Non-pigmented ciliary epithelial cell (primary cell): Measurements from ENCODE around the gene TOGARAM2.
"Not testable (repeated sequence)": the region's sequence is repeated elsewhere in the genome, so short reads cannot be mapped to it uniquely, and the experiment has no call there.

Experiments
- DNase-seq: peaks from one replicate; pipeline ENCODE4 v3.0.0-alpha.2; 2010; ENCODE audit warnings: low read depth

The TOGARAM2 gene

GRCh38 chr2:29073933-29074332 lies 92.8 kb downstream of the TOGARAM2 start:
- no peak for DNase-seq

GRCh38 chr2:29074411-29074810 lies 93.3 kb downstream of the TOGARAM2 start, which contains the start of gene PCARE:
Gene PCARE (minus strand): TSS chr2:29074523. CDS start chr2:29074261, 262 bp downstream.
- DNase-seq: no peak

GRCh38 chr2:29075894-29076705 lies 95.0 kb downstream of the TOGARAM2 start:
- no peak for DNase-seq

- DNase-seq: no peak
Observed at GRCh38 chr2:29079887-29080286, 98.8 kb downstream of the TOGARAM2 start.

- no peak for DNase-seq
Observed at GRCh38 chr2:29080886-29081743, 100.0 kb downstream of the TOGARAM2 start.

- no peak for DNase-seq
Observed at GRCh38 chr2:29082804-29083495, 101.9 kb downstream of the TOGARAM2 start.

- no peak for DNase-seq
Observed at GRCh38 chr2:29084554-29084953, 103.5 kb downstream of the TOGARAM2 start.

- not testable (repeated sequence) for DNase-seq
Observed at GRCh38 chr2:29090311-29090710, 109.2 kb downstream of the TOGARAM2 start.

- no peak for DNase-seq
Observed at GRCh38 chr2:29096969-29097368, 115.9 kb downstream of the TOGARAM2 start.

- DNase-seq: no peak
Observed at GRCh38 chr2:29097569-29097968, 116.5 kb downstream of the TOGARAM2 start.

GRCh38 chr2:29100564-29100963 lies 119.5 kb downstream of the TOGARAM2 start:
- no peak for DNase-seq
